Measurements from ENCODE around the gene MET.

- TF ChIP-seq CTCF (IDR thresholded peaks at IDR 0.05; ENCODE audit: low read depth, low read length, missing input control), result no peak
- no peak for TF ChIP-seq ZBTB33 (IDR thresholded peaks at IDR 0.05)
- no peak for TF ChIP-seq RAD21 (IDR thresholded peaks at IDR 0.05)
- no peak for TF ChIP-seq MAX (IDR thresholded peaks at IDR 0.05)
These were observed 55.5 kb downstream of the MET start for GRCh38 chr7:116727432-116728009.
